NCI-H345 treated with DMSO at 0.1 percent for 48 hours (cell line): ENCODE measurements around the gene AP5Z1.

Source experiments
- DNase-seq: peaks from one replicate; lab custom pipeline; 2025; ENCODE audit not compliant: unreplicated experiment; lab: John Stamatoyannopoulos, UW

AP5Z1 gene

GRCh38 chr7:4819560-4820404 is 44.4 kb downstream of the AP5Z1 start:
- no peak for DNase-seq

GRCh38 chr7:4820405-4820966 is 45.1 kb downstream of the AP5Z1 start:
- no peak for DNase-seq

- DNase-seq = no peak
These were observed 45.6 kb downstream of the AP5Z1 start for GRCh38 chr7:4820967-4821471.

GRCh38 chr7:4822677-4823076 is 47.3 kb downstream of the AP5Z1 start:
- DNase-seq = no peak

GRCh38 chr7:4823441-4824119 is 48.2 kb downstream of the AP5Z1 start:
- DNase-seq = no peak

GRCh38 chr7:4824120-4824775 is 48.8 kb downstream of the AP5Z1 start:
- no peak for DNase-seq

GRCh38 chr7:4825081-4825480 is 49.7 kb downstream of the AP5Z1 start:
- DNase-seq = no peak

GRCh38 chr7:4828720-4829383 is 53.4 kb downstream of the AP5Z1 start:
- DNase-seq = no peak

GRCh38 chr7:4830176-4830575 is 54.8 kb downstream of the AP5Z1 start:
- DNase-seq = no peak

GRCh38 chr7:4831723-4832495 is 56.5 kb downstream of the AP5Z1 start:
- no peak for DNase-seq

GRCh38 chr7:4832711-4833110 is 57.3 kb downstream of the AP5Z1 start:
- DNase-seq = no peak

GRCh38 chr7:4833176-4833575 is 57.8 kb downstream of the AP5Z1 start:
- no peak for DNase-seq

GRCh38 chr7:4833691-4834600 is 58.5 kb downstream of the AP5Z1 start:
- DNase-seq = no peak

GRCh38 chr7:4834601-4835397 is 59.4 kb downstream of the AP5Z1 start:
- no peak for DNase-seq

GRCh38 chr7:4835398-4836205 is 60.2 kb downstream of the AP5Z1 start:
- DNase-seq = no peak

- DNase-seq = no peak
These were observed 60.8 kb downstream of the AP5Z1 start for GRCh38 chr7:4836206-4836661.

- no peak for DNase-seq
These were observed 61.8 kb downstream of the AP5Z1 start for GRCh38 chr7:4837041-4837802.
